ENCODE measurements around the gene PSMA1. TPM values are rescaled to one million over a fixed set of nuclear protein-coding genes. Genes with fewer than 3 reads are reported as not detected.

The PSMA1 gene
- total RNA-seq, 2 donors from 2014 or later, result 120 to 147 TPM

GRCh38 chr11:14555818-14556217, 35.6 kb upstream of the PSMA1 start:
- Histone ChIP-seq H3K36me3 (no peaks in the 10 kb centered on the region), H3K27me3 (no peaks in the 10 kb centered on the region), H3K9ac (ENCODE audit: low read depth in 2 of 2, low read length in 2 of 2) (no peak overlapping the region), H3K27ac (no peak overlapping the region), H3K9me3 (no peaks in the 10 kb centered on the region), H3K4me1 (no peaks in the 10 kb centered on the region), H3K4me3 (no peak overlapping the region)
- no peak for TF ChIP-seq CTCF (IDR thresholded peaks at IDR 0.05)
- DNase-seq, result no peak
- intact Hi-C loops (cut with DNase I), result no loop called here

- no peak overlapping the region for H3K4me3 ChIP-seq
- no peaks in the 10 kb centered on the region for H3K27me3 ChIP-seq
- H3K36me3 ChIP-seq, result no peaks in the 10 kb centered on the region
- TF ChIP-seq CTCF (IDR thresholded peaks at IDR 0.05), result no peak
- no peaks in the 10 kb centered on the region for H3K9me3 ChIP-seq
- H3K4me1 ChIP-seq, result no peaks in the 10 kb centered on the region
- intact Hi-C loops (cut with DNase I), result no loop called here
- no peak overlapping the region for H3K9ac ChIP-seq (ENCODE audit: low read depth in 2 of 2, low read length in 2 of 2)
- no peak for DNase-seq
- H3K27ac ChIP-seq, result no peak overlapping the region
Measured at GRCh38 chr11:14554959-14555358, 34.8 kb upstream of the PSMA1 start.

GRCh38 chr11:14552089-14552488, 31.9 kb upstream of the PSMA1 start:
- intact Hi-C loops (cut with DNase I), result no loop called here
- Histone ChIP-seq H3K9ac (ENCODE audit: low read depth in 2 of 2, low read length in 2 of 2) (no peak overlapping the region), H3K9me3 (no peaks in the 10 kb centered on the region), H3K27ac (no peak overlapping the region), H3K27me3 (no peaks in the 10 kb centered on the region), H3K36me3 (no peaks in the 10 kb centered on the region), H3K4me3 (no peak overlapping the region), H3K4me1 (no peaks in the 10 kb centered on the region)
- TF ChIP-seq CTCF (IDR thresholded peaks at IDR 0.05), result no peak
- DNase-seq, result no peak

- intact Hi-C loops (cut with DNase I), result no loop called here
- H3K27me3 ChIP-seq, result no peaks in the 10 kb centered on the region
- no peak for TF ChIP-seq CTCF (IDR thresholded peaks at IDR 0.05)
- no peaks in the 10 kb centered on the region for H3K9me3 ChIP-seq
- DNase-seq, result no peak
- no peaks in the 10 kb centered on the region for H3K4me1 ChIP-seq
- H3K9ac ChIP-seq (ENCODE audit: low read depth in 2 of 2, low read length in 2 of 2), result no peak overlapping the region
- no peak overlapping the region for H3K4me3 ChIP-seq
- H3K27ac ChIP-seq, result no peak overlapping the region
- H3K36me3 ChIP-seq, result no peaks in the 10 kb centered on the region
Measured at GRCh38 chr11:14551380-14551779, 31.2 kb upstream of the PSMA1 start.

GRCh38 chr11:14549891-14550290, 29.7 kb upstream of the PSMA1 start:
- intact Hi-C loops (cut with DNase I), result loop anchor here (10.0 kb wide), 1 partner anchor 95 kb away; the partner anchor contains the start of gene PDE3B
- H3K4me3 ChIP-seq, result no peak overlapping the region
- no peaks in the 10 kb centered on the region for H3K4me1 ChIP-seq
- TF ChIP-seq CTCF (IDR thresholded peaks at IDR 0.05), result no peak
- no peaks in the 10 kb centered on the region for H3K9me3 ChIP-seq
- no peak overlapping the region for H3K9ac ChIP-seq (ENCODE audit: low read depth in 2 of 2, low read length in 2 of 2)
- DNase-seq, result no peak
- H3K27me3 ChIP-seq, result no peaks in the 10 kb centered on the region
- H3K36me3 ChIP-seq, result no peaks in the 10 kb centered on the region
- H3K27ac ChIP-seq, result no peak overlapping the region

- no peaks in the 10 kb centered on the region for H3K36me3 ChIP-seq
- intact Hi-C loops (cut with DNase I), result loop anchor here (10.0 kb wide), 1 partner anchor 97 kb away; the partner anchor contains the start of gene PDE3B
- no peak overlapping the region for H3K27ac ChIP-seq
- H3K27me3 ChIP-seq, result no peaks in the 10 kb centered on the region
- TF ChIP-seq CTCF (IDR thresholded peaks at IDR 0.05), result no peak
- no peaks in the 10 kb centered on the region for H3K9me3 ChIP-seq
- DNase-seq, result no peak
- H3K4me3 ChIP-seq, result no peak overlapping the region
- no peak overlapping the region for H3K9ac ChIP-seq (ENCODE audit: low read depth in 2 of 2, low read length in 2 of 2)
- peaks cover under 1% of the 10 kb centered on the region for H3K4me1 ChIP-seq
Measured at GRCh38 chr11:14547440-14547839, 27.3 kb upstream of the PSMA1 start.
